Epidermal melanocyte (primary cell): ENCODE data around the gene PAQR9.
"Not testable (repeated sequence)": the region's sequence is repeated elsewhere in the genome, so short reads cannot be mapped to it uniquely, and the experiment has no call there.

ENCODE experiments used
- DNase-seq: peaks from one replicate; pipeline ENCODE4 v3.0.0; 2011; ENCODE audit warnings: low spot score; ENCODE audit not compliant: insufficient read length

PAQR9 gene

GRCh38 chr3:142963516-142964448, at the start of gene PAQR9:
TSS of gene PAQR9 (minus strand) at chr3:142963674. CDS start at chr3:142963336, 338 bp downstream.
- no peak for DNase-seq

DNA sequence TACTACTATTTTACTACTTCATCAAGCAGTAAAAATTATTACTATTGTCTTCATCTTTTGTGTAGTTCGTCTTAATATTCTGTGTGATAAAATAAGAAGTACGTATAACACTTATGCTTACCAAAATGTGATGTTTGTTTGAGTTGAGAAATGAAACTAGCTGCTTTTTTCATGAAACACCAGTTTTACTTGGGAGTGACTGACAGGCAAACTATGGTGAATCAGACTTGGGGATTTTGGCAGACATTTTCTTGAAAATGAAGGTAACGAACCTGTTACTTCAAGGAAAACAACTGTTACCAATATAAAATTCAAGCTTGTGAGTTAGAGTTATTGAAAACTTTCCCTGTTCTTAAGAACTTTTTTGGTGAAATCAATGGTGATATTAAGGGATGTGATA, 48.2 kb upstream of the PAQR9 start:
- no peak for DNase-seq

DNA sequence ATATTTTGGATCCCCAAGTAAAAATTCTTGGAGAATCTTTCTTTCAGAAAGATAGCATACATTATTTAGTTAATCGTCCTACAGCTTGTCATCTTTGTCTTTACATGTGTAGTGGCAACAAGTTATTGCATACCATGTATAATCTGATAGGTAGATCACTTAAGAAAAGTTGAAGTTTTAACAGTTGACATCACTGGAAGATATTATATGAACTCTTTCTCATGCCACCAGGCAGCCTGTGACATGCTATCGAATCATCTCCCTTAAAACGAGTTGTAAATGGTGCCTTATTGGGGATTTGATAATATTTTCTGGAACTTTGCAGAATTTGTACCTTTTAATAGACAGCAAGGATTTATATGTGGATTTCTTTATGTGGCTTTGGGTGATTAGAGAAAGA, 46.5 kb upstream of the PAQR9 start:
- DNase-seq: no peak

DNA sequence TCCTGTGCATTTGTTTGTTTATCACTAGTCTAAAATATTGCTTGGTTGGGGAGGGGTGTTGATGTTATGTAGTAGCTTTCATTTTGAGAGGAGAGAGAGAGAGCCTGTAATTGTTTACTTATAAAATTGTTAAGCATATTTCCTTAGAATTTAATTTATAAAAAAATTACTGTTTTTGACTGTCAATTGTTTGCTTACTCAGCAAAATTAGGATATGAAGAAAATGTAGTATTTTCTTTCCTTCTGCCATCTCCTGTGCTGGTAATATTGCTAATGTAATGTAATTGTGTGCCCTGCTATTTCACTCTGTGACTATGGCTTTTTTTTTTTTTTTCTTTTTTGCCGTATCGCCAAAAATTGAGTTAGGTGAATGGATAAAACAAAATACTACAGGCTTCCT, 41.3 kb upstream of the PAQR9 start:
- no peak for DNase-seq

- DNase-seq: no peak
These were observed 39.3 kb upstream of the PAQR9 start for GRCh38 chr3:143002727-143003126.

DNA sequence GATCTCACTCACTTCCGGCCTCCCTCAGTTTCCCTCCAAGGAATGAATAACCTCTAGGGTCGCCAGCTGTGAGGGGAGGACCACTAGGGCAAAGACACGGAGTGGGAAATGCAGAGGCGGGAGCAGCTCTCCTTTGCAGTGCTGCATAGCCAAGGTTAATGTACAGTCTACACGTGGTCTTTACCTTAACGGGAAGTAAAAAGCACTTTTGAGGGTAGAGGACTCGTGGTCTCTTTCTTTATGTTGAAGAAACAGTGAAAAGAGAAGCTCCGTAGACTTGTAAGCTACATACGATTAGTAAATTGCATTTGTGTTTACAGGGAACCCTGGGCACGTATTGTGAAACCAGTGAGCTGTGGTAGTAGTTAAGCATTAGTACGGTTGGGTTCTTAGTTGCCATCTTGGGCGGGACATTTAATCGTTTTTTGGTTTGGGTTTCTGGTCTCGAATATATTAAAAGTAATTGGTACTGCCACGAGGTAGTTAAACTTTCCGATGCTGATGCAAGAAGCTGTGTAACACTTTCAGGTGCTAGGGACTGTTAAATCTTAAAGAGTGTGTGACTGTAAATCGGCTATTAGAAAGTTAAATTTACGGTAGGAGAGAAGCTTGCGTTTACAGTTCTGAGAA, 38.7 kb upstream of the PAQR9 start:
- DNase-seq: no peak

DNA sequence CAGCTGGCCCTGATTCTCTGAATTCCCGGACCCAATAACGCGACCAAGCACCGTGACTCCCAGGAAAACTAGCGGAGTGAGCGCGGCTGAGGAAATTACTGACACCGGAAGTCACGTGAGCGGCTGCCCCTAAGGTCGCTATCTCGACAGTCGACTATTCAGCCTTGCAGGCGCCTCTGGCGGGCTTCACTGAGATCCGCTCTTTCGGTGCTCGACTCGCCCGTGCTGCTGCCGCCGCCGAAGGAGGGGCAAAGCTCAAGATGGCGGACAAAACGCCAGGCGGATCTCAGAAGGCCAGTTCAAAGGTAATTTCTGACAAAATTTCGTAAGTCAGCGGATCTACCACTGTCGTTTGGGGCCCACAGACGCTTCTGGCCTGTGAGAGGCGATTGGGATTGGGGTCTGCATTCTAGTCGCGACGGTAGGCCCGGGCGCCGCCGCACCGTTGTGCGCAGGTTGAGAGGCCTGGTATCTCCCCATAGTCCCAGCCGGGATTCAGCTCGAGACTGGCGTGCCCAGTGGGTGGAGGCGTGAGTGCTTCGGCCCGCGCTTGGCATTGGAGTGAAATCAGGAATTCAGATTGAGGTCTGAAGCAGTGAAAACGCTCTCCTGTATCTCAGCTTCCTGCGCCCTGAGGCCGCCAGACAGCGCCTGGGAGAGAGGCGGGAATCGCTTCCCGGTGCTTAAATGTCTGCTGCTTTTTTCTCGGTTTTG, 38.1 kb upstream of the PAQR9 start, which contains the start of gene U2SURP:
Gene U2SURP (plus strand): TSS at position 202 of the 714 bp plus-strand sequence. CDS start 59 bp downstream, at position 261.
- peak; percentile 84 for DNase-seq

- no peak for DNase-seq
These were observed 37.5 kb upstream of the PAQR9 start for GRCh38 chr3:143001034-143001368.

- DNase-seq: no peak
These were observed 37.1 kb upstream of the PAQR9 start for GRCh38 chr3:143000528-143000927.

- no peak for DNase-seq
These were observed 36.4 kb upstream of the PAQR9 start for GRCh38 chr3:142999881-143000280.

DNA sequence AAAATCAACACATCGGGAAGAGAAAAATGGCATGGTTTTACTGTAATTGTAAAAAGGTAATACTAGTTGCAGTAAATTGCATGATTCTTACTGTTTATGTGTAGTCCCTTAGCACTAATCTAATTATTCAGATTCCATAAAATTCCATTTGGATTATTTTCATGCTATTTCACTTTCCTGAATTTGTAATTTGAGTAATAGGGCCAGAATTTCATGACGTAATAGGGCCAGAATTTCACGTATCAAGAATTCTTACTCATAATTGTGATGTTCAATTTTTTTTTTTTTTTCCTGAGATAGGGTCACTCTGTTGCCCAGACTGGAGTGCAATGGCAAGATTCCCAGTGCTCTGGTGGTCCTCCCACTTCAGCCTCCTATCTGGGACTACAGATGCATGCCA, 35.0 kb upstream of the PAQR9 start:
- no peak for DNase-seq

DNA sequence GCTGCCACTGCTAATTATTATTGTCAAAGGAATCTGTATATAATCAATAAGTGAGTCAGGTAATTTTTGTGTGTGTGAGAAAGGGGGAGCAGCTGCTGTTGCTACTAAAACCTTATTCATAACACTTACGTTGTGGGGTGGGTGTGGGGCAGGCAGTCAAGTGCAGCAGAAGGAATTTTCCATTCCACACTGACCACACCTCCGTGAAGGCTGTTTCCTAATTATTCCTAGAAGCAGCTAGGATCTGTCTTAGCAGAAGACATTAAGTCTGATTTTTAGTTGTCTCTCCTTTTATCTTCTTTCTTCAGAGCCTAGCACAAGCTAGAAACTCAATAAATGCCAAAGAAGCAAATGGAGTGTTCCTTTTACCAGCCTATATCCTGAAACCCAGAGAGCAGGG, 33.9 kb upstream of the PAQR9 start:
- DNase-seq: no peak

DNA sequence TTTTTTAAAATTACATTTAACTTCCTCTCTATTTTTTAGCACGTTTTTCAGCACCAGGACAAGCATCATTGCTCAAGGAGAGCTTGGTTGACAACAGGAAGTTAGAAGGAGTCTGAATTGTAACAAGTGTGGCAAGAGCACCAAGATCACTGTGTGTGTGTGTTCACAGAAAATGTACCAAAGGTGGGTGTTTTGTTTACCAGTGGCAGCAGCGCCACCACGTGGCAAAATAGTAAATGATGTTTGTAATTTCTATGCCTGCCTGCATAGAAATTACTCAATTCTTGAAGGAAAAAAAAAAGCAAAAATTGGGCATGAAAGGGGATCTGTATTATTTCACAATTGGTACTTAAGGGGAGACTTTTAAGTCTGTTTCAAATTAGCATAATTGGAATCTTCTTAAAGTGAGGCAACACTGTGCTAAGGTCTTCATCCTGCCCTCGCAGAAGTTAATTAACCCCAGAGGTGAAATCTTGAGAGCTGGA, 30.5 kb upstream of the PAQR9 start:
- DNase-seq: peak; percentile 60

DNA sequence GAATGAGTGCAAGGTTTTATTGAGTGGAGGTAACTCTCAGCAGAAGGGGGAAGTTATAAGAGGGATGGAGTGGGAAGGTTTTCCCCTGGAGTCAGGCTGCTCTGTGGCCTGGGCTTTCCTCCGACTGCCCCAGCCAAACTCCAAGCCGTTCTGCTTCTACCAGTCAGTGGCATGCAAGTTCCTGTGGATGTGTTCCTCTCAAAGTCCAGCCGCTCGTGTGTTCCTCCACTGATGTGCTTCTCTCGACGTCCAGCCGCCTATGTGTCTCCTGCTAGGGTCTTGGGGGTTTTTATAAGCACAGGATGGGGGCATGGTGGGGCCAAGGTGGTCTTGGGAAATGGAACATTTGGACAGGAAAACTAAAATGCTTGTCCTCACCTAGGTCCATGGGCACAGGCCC, 28.8 kb upstream of the PAQR9 start:
- DNase-seq: no peak

DNA sequence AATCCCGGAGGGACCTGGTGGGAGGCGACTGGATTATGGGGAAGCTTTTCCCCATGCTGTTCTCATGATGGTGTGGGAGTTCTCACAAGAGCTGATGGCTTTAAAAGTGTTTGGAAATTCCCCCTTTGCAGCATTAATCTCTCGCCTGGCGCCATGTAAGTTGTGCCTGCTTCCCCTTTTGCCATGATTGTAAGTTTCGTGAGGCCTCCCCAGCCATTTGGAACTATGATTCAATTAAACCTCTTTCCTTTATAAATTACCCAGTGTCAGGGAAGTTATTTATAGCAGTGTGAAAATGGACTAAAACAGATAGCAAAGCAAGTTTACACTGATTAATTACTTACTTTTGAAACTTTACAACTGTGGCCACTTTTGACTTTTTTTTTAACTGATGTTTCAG, 27.2 kb upstream of the PAQR9 start:
- DNase-seq: no peak

DNA sequence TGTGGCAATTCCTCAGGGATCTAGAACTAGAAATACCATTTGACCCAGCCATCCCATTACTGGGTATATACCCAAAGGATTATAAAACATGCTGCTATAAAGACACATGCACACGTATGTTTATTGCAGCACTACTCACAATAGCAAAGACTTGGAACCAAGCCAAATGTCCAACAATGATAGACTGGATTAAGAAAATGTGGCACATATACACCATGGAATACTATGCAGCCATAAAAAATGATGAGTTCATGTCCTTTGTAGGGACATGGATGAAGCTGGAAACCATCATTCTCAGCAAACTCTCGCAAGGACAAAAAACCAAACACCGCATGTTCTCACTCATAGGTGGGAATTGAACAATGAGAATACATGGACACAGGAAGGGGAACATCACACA, 25.4 kb upstream of the PAQR9 start:
- not testable (repeated sequence) for DNase-seq

DNA sequence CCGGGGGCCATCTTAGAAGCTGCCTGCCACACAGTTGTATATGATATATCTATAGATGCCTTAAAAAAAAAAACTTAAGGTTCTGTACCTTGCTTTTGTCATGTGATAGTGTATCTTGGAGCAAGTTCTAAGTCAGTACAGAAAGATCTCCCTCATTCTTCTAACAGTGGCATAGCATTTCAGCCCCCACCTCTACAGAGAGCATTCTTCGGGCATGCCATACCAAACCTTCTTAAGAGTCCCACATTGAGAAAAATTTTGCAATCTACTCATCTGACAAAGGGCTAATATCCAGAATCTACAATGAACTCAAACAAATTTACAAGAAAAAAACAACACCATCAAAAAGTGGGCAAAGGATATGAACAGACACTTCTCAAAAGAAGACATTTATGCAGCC, 24.7 kb upstream of the PAQR9 start:
- not testable (repeated sequence) for DNase-seq

DNA sequence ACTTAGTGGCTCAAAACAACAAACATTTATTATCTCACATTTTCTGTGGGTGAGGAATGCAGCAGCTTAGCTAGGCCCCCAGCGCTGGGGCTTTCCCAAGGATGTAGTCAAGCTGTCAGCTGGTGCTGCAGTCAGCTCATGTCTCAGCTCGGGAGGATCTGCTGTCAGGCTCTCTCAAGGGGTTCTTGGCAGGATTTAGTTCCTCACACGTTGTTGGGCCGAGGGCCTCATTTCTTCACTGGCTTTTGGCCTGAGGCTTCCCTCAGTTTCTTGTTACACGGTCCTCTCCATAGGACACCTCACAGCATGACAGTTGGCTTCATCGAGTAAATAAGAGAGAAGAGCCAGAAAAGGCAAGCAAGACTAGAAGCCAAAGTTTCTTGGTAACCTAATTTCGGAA, 24.2 kb upstream of the PAQR9 start:
- no peak for DNase-seq

- no peak for DNase-seq
These were observed 23.7 kb upstream of the PAQR9 start for GRCh38 chr3:142987080-142987700.

DNA sequence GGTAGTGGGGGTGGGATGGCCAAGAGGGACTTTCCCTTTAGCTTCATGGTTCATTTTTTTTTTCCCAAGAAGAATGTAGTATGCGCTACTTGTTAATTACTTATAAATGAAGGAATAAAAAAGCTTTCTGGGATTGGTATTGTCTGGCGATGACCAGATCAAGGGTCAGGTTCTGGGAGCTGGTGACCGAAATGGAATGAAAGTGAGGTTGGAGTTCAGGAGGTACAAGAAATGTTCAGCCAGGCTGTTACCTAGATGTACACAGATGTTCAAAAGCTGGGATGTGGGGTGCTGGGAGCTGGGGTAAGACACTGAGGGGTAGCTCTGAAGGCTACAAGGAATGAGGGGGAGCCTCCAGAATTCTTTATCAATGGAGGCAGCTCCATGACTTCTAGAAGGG, 20.8 kb upstream of the PAQR9 start:
- no peak for DNase-seq

DNA sequence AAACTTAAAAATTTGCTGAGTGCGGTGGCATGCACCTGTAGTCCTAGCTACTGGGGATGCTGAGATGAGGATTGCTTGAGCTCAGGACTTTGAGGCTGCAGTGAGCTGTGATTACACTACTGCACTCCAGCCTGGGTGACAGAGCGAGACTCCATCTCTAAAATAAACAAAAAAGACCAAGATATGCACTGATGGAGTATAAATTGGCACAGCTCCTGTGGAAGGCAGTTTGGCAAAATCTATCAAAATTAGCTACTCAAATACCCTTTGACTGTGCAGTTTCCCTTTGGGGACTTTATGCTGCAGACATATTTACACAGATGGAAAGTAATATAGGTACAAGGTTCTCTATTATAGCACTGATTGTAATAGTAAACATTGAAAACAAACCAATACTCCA, 19.8 kb upstream of the PAQR9 start:
- DNase-seq: no peak
